Immature natural killer cell (primary cell): ENCODE data around the gene BRD8. TPM values are rescaled to one million over a fixed set of nuclear protein-coding genes. Genes with fewer than 3 reads are reported as not detected.

Source experiments
- DNase-seq, 3 donors: peaks; one replicate each; pipeline ENCODE4 v3.0.0; 2022; ENCODE audit warnings: mixed read lengths in 1 of 3
- H3K27ac Mint-ChIP-seq, 6 donors: one replicate each; pipeline ENCODE4 v1.8.0; 2020; ENCODE audit warnings: mixed read lengths in 6 of 6, mild to moderate bottlenecking in 5 of 6, inconsistent platforms in 4 of 6, moderate library complexity in 3 of 6
- H3K27me3 Mint-ChIP-seq, 3 donors: one replicate each; pipeline ENCODE4 v1.8.0; 2020 to 2021; ENCODE audit warnings: low read depth in 3 of 3, mild to moderate bottlenecking in 3 of 3, mixed read lengths in 3 of 3, moderate library complexity in 3 of 3, inconsistent platforms in 1 of 3
- H3K36me3 Mint-ChIP-seq, 3 donors: one replicate each; pipeline ENCODE4 v1.8.0; 2020; ENCODE audit warnings: mixed read lengths in 3 of 3, inconsistent platforms in 2 of 3, mild to moderate bottlenecking in 2 of 3
- H3K4me1 Mint-ChIP-seq, 2 donors: one replicate each; pipeline ENCODE4 v1.8.0; 2020; ENCODE audit warnings: inconsistent platforms in 2 of 2, mild to moderate bottlenecking in 2 of 2, mixed read lengths in 2 of 2, moderate library complexity in 1 of 2
- H3K4me3 Mint-ChIP-seq, 5 donors: one replicate each; pipeline ENCODE4 v1.8.0; 2020; ENCODE audit warnings: mild to moderate bottlenecking in 5 of 5, mixed read lengths in 5 of 5, inconsistent platforms in 3 of 5, moderate library complexity in 3 of 5
- H3K9me3 Mint-ChIP-seq, 6 donors: one replicate each; pipeline ENCODE4 v1.8.0; 2020; ENCODE audit warnings: mild to moderate bottlenecking in 6 of 6, mixed read lengths in 6 of 6, inconsistent platforms in 4 of 6, moderate library complexity in 3 of 6
- polyA plus RNA-seq, 3 donors: library from polyadenylated mRNA; unstranded; fragments of 300-500 nt; fragmentation: Illumina TruSeq; gene quantifications; one replicate each; pipeline ENCODE4 v1.2.3, GENCODE V29; 2021

BRD8 gene
- polyA plus RNA-seq, 3 donors from 2014 or later, result 10.6 to 32.0 (median 16.8) TPM

DNA sequence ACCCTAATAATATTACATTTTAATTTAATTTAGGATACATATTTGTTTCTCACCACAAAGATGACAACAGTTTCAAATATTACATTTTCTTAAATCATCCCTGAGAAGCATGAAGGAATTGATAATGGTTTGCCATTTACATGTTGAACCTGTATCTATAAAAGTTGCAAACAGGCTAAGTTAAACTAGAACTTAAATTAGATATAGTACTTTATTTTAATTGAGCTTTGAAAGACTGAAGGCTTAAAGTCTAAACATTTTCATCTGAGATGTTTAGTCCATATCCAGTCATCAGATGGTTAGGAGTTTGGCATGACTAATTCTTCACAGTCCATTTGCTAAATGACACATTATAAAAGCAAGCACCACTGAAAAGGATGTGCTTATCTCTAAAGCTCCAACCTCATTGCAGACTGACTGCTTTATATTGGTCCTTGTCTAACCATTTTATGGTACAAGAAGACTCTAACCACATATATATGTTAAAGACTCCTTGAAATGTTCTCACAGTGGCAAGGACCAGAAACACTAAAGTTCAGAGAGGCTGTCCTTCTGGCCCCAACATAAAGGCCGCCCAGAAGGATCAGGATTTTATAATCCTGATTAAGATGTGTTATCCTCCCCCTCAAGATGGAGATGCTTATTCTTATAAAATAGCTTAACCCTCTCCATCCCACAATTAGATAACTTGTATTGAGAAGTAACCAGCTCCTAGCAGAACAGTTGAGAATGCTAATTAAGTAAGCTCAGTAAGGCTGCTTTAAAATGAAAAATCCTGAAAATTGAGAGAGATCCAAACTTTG is 68.8 kb downstream of the BRD8 start:
- no peak overlapping the region for H3K27ac Mint-ChIP-seq
- peaks cover 3 to 17% (median 3%) of the 10 kb centered on the region in 3 donors for H3K27me3 Mint-ChIP-seq
- no peak overlapping the region for H3K4me3 Mint-ChIP-seq
- H3K4me1 Mint-ChIP-seq, result no peaks in the 10 kb centered on the region
- peaks cover 0 to 1% (median 0%) of the 10 kb centered on the region in 6 donors for H3K9me3 Mint-ChIP-seq
- no peak for DNase-seq
- H3K36me3 Mint-ChIP-seq, result no peaks in the 10 kb centered on the region

DNA sequence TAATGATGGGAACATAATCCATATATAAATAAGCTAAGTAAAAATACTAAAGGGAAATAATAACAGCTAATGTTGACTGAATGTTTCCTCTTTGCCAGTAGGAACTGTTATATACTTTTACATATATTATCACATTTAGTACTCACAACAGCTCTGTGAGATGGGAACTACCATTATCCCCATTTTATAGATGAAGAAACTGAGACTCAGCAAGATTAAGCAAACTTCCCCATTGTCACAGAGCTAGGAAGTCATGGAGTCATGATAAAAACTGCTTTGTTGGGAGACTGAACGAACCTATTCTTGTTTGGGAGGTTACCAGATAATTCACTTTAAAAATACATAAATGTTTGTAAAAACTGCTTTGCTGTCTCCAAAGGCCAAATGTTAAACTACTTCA is 71.2 kb downstream of the BRD8 start:
- H3K4me1 Mint-ChIP-seq, result no peaks in the 10 kb centered on the region
- H3K9me3 Mint-ChIP-seq, result peaks cover 0 to 1% (median 0%) of the 10 kb centered on the region in 6 donors
- H3K36me3 Mint-ChIP-seq, result no peaks in the 10 kb centered on the region
- no peak overlapping the region for H3K27ac Mint-ChIP-seq
- no peak overlapping the region for H3K4me3 Mint-ChIP-seq
- H3K27me3 Mint-ChIP-seq, result peaks cover 1 to 15% (median 3%) of the 10 kb centered on the region in 3 donors
- no peak for DNase-seq

DNA sequence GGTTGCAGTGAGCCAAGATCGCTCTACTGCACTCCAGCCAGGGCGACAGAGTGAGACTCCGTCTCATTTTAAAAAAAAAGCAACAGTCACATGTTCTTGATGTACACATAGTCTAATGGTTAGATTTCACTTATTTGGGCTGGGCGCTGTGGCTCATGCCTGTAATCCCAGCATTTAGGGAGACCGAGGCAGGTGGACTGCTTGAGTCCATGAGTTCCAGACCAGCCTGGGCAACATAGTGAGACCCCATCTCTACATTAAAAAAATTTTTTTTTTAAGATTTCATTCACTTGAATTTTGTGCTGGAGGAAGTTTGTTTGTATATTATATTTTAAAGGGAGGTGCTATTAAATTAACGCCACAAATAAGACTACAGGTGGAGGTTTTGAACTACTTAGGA is 72.7 kb downstream of the BRD8 start:
- Mint-ChIP-seq H3K4me3 (no peak overlapping the region), H3K27me3 (peaks cover 0 to 18% (median 0%) of the 10 kb centered on the region in 3 donors), H3K36me3 (no peaks in the 10 kb centered on the region), H3K27ac (no peak overlapping the region), H3K9me3 (peaks cover 0 to 1% (median 0%) of the 10 kb centered on the region in 6 donors), H3K4me1 (no peaks in the 10 kb centered on the region)
- no peak for DNase-seq

DNA sequence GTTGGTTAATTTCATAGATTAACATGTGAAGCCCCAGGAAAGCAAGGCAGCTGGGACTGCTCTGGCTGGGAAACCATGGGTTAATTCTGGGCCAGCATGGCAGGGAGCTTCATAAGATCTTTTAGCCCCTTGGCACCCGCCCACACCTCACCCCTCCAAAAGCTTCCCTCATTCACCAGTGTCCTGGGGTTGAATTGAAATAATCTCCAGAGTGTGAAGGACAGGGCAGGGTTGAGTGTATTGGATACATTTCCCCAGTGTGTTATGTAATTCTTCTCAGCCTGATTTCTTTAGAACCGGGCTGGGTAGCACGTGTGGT is 75.2 kb downstream of the BRD8 start:
- H3K9me3 Mint-ChIP-seq, result peaks cover 0 to 1% (median 0%) of the 10 kb centered on the region in 6 donors
- H3K4me3 Mint-ChIP-seq, result no peak overlapping the region
- no peak overlapping the region for H3K27ac Mint-ChIP-seq
- H3K27me3 Mint-ChIP-seq, result peaks cover 2 to 24% (median 4%) of the 10 kb centered on the region in 3 donors
- no peaks in the 10 kb centered on the region for H3K4me1 Mint-ChIP-seq
- no peak for DNase-seq
- H3K36me3 Mint-ChIP-seq, result no peaks in the 10 kb centered on the region

DNA sequence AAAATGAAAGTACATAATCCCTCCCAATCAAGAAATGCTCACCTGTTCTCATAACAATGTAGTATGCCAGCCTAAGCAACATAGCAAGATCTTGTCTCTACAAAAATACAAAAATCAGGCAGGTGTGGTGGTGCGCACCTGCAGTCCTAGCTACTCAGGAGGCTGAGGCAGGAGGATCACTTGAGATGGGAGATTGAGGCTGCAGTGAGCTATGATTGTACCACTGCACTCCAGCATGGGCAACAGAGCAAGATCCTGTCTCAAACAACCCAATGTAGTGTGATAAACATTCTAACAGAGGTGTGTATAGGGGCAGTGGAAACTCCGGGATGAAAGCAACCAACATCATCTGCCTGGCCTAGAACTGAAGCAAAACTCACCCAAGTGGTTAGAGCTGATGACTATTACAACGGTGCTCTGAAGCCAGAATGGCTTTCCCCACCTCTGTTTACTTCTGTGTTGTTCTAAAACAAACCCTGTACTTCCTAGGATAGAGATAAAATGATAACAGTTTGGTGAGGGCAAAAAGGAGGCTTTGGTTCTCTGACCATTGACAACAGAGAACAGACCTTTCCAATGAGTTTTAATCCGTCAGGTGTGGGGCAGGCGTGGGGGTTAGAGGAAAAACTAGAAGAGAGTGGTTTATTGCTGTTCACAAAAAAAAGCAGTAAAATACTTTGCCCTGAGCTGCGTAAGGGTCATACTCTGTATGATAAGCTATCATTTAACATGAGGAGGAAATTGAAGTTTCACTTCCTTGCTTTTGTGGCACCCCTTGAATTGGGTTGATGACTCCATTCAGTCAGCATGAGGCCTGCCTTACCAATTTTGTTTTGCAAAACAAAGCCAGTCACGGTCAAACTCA is 75.7 kb downstream of the BRD8 start:
- no peak for DNase-seq
- no peaks in the 10 kb centered on the region for H3K4me1 Mint-ChIP-seq
- H3K4me3 Mint-ChIP-seq, result no peak overlapping the region
- peaks cover 2 to 23% (median 4%) of the 10 kb centered on the region in 3 donors for H3K27me3 Mint-ChIP-seq
- no peak overlapping the region for H3K27ac Mint-ChIP-seq
- H3K9me3 Mint-ChIP-seq, result peaks cover 0 to 1% (median 0%) of the 10 kb centered on the region in 6 donors
- no peaks in the 10 kb centered on the region for H3K36me3 Mint-ChIP-seq

DNA sequence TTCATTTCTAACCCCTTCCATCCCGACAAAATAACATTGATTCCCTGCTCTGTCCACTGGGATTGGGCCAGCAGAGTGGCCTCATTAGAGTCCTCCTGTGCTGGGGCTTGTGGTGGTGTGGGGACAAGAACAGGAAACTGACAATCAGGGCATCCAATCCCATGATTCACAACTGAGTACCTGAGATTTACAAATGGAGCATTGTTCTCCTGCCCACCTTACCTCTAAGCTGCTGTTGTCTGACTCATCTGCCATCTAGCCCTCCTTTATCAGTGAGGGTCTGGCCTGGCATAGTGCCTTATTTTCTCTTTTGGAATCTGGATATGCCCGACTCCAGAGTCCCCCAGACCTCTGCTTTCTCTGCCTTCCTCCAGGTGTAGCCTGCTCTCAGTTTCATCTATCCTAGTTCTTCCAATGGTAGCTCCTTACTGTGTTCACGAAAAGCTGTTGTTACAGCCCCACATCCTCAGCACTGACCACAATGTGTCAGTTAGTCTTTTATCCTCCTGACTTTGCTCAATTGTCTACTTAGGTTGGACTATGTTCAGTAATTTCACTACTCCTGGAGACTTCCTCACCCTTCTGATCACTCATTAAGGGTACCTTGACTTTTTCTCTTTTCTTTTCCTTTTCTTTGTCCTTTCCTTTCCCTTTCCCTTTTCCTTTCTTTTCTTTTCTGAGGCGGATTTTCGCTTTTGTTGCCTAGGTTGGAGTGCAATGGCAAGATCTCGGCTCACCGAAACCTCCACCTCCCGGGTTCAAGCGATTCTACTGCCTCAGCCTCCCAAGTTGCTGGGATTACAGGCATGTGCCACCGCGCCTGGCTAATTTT is 81.2 kb downstream of the BRD8 start:
- H3K27ac Mint-ChIP-seq, result no peak overlapping the region
- H3K4me1 Mint-ChIP-seq, result no peaks in the 10 kb centered on the region
- DNase-seq, result no peak
- H3K4me3 Mint-ChIP-seq, result no peak overlapping the region
- H3K27me3 Mint-ChIP-seq, result peaks cover 6 to 14% (median 7%) of the 10 kb centered on the region in 3 donors
- H3K36me3 Mint-ChIP-seq, result no peaks in the 10 kb centered on the region
- no peaks in the 10 kb centered on the region for H3K9me3 Mint-ChIP-seq

DNA sequence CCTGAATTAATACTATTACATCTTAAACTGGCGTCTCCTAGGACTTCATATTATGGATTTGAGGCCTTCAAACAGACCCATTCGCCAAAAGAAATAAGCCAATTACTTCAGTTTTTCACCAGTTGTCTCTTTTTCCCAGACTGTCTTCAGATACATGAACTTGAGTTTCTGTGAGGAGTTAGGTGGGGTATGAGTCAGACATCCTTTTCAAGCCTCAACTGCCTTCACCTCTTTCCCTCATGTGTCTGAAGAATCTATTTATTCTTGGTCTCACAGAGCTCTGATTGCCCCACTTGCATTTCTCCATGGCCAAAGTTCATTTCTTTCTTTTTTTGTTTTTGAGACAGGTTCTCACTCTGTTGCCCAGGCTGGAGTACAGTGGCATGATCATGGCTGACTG is 82.1 kb downstream of the BRD8 start:
- no peaks in the 10 kb centered on the region for H3K4me1 Mint-ChIP-seq
- no peaks in the 10 kb centered on the region for H3K9me3 Mint-ChIP-seq
- no peak overlapping the region for H3K4me3 Mint-ChIP-seq
- DNase-seq, result no peak
- no peak overlapping the region for H3K27ac Mint-ChIP-seq
- peaks cover 6 to 12% (median 7%) of the 10 kb centered on the region in 3 donors for H3K27me3 Mint-ChIP-seq
- H3K36me3 Mint-ChIP-seq, result no peaks in the 10 kb centered on the region

DNA sequence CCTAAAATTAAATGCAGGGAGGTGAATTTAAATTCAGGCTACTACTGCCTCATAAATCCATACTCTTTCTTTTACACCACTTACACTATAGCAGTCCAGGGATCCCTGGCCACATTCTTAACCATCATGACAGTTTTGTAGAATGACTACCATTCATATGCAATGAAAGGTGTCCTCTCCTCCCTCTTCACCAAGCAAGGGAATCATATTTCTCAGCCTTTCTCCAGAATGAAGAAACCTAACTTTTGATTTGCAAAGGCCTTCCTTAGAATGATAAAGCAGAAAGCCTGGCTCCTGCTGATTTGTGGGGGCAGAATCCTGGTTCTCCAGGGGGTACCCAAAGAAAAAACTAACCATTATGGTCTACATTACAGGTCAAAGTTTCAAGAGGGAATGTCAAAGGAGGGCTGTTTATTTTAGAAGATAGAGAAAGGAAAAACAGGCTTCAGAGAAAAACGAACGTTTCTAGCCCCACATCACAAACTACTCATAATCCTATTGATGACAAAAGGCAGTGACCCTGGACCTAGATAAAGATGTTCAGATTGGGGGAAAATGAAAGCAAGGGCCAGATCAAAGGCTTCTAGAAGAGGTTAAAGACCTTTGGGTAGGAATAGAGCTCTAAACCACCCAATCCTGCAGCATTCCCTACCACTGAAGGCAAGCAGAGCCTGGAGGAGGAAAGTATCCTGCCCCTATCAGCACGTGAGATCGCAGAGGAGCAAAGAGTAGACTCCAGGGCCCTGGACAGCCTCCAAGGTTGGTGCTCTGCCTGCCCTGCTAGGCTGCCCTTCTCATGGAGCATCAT is 83.1 kb downstream of the BRD8 start:
- H3K4me3 Mint-ChIP-seq, result no peak overlapping the region
- no peak for DNase-seq
- H3K4me1 Mint-ChIP-seq, result no peaks in the 10 kb centered on the region
- H3K36me3 Mint-ChIP-seq, result no peaks in the 10 kb centered on the region
- H3K9me3 Mint-ChIP-seq, result no peaks in the 10 kb centered on the region
- peaks cover 6 to 9% (median 7%) of the 10 kb centered on the region in 3 donors for H3K27me3 Mint-ChIP-seq
- H3K27ac Mint-ChIP-seq, result no peak overlapping the region

DNA sequence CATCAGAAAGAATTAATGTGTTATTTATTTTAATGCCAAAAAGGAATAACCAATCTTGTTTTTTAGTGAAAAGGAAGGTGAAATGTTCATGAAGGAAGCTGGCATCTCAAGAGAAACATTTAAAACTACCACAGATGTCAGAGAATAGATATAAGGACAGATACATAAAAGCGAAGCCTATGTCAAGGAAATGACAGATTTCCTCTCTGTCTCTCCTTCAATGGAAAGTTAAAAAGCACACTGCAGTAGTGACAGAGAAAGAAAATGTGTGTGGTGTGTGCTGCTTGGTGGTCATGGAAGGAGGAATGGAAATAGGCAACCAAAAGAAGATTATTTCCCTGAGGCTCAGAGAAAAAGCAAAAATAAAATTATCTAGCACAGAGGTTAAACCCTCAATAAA is 85.4 kb downstream of the BRD8 start:
- H3K36me3 Mint-ChIP-seq, result no peaks in the 10 kb centered on the region
- H3K27ac Mint-ChIP-seq, result no peak overlapping the region
- H3K4me1 Mint-ChIP-seq, result no peaks in the 10 kb centered on the region
- H3K9me3 Mint-ChIP-seq, result no peaks in the 10 kb centered on the region
- no peak overlapping the region for H3K4me3 Mint-ChIP-seq
- DNase-seq, result no peak
- H3K27me3 Mint-ChIP-seq, result peaks cover 2 to 5% (median 3%) of the 10 kb centered on the region in 3 donors

DNA sequence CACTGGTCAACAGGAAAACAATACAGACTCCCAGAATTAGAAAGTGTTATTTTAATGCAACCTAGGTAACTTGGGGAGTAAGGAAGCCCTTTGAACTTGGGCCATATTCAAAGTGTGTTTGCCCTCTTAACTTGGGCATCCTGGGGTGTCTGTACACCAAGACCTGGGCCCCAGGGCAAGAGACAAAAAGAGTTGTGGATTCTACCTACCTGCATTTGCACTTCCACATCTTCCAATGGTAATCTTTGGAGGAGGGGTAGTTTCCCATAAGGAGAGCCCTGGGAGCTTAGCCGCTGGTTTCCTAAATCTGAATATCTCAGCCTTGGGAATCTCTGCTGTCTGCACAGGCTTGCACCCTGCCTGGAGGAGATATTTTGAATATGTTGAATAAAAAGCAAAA is 86.1 kb downstream of the BRD8 start:
- H3K27ac Mint-ChIP-seq, result no peak overlapping the region
- H3K4me1 Mint-ChIP-seq, result no peaks in the 10 kb centered on the region
- no peaks in the 10 kb centered on the region for H3K36me3 Mint-ChIP-seq
- H3K27me3 Mint-ChIP-seq, result peaks cover 2 to 4% (median 3%) of the 10 kb centered on the region in 3 donors
- H3K4me3 Mint-ChIP-seq, result no peak overlapping the region
- no peak for DNase-seq
- no peaks in the 10 kb centered on the region for H3K9me3 Mint-ChIP-seq

DNA sequence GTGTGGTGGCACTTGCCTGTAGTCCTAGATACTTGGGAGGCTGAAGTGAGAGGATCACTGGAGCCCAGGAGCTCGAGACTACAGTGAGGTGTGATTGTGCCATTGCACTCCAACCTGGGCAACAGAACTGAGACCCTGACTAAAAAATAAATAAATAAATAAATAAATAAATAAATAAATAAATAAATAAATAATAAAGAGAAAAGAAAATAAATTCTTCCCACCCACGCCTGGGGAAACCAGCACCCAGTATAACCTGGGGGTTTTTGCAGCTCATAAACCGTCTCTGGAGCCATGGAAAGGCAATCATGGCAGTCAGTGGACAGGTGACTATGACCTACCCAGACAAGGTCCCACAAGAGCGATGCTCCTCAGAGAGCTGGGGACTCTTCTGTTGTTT is 86.7 kb downstream of the BRD8 start:
- Mint-ChIP-seq H3K36me3 (no peaks in the 10 kb centered on the region), H3K9me3 (no peaks in the 10 kb centered on the region), H3K4me3 (no peak overlapping the region), H3K27ac (no peak overlapping the region), H3K4me1 (no peaks in the 10 kb centered on the region), H3K27me3 (peaks cover 2 to 4% (median 3%) of the 10 kb centered on the region in 3 donors)
- DNase-seq, result no peak
